HCEC 1CT (cell line): ENCODE results near the gene TAF8.
A peak's percentile ranks its signal among the peaks of the same experiment; 100 is the strongest.
"Not testable (repeated sequence)": the region's sequence is repeated elsewhere in the genome, so short reads cannot be mapped to it uniquely, and the experiment has no call there.

Source experiments
- DNase-seq: peaks from one replicate; pipeline ENCODE4 v3.0.0-alpha.2; 2017

TAF8 gene, protein sequence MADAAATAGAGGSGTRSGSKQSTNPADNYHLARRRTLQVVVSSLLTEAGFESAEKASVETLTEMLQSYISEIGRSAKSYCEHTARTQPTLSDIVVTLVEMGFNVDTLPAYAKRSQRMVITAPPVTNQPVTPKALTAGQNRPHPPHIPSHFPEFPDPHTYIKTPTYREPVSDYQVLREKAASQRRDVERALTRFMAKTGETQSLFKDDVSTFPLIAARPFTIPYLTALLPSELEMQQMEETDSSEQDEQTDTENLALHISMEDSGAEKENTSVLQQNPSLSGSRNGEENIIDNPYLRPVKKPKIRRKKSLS

DNA sequence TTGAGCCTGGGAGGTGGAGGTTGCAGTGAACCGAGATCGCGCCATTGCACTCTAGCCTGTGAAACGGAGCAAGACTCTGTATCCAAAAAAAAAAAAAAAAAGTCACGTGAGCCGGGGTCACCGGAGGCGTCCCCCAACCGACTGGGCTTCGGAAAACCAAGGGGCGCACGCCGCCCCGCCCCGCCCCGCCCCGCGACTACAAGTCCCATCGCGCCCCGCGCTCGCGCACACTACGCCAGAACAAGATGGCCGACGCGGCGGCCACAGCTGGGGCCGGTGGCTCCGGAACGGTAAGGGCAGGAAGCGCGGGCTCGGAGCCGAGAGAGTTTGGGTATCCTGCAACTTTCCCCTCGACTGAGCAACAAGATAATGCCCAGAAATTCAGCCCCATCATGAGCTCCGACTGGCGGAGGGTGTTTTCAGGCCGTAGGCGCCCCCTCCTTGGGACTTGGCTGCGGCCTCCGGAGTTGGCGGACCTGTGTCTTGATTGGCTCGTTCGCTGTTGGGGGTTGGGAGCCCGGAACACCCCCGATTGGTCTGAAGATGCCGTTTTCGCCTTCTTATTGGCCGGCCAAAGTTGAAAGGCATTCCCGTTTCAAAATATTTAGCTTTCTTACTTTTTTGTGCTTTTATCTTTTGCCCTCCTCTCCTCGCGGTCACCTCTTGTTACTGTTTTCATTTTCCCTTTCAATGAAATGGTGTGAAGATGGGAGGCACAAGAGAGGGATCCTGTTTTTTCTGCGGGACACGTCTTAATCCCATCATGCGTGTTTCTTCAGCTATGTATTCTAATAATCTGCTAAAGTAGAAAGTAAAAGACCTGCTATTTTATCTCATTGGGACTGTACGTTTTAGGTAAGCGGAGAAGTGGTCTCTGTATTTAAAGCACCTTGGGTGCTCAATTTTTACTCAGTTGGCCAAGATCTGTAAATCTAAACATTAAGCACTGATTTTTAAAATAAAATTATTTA is at the start of gene TAF8:
Gene TAF8, plus strand, starts transcription at position 228 of the 971 bp plus-strand sequence. Its CDS starts 18 bp downstream, at position 246.
- peak; percentile 93 for DNase-seq

GRCh38 chr6:42001506-42001905 is 48.8 kb upstream of the TAF8 start:
- DNase-seq: no peak

DNA sequence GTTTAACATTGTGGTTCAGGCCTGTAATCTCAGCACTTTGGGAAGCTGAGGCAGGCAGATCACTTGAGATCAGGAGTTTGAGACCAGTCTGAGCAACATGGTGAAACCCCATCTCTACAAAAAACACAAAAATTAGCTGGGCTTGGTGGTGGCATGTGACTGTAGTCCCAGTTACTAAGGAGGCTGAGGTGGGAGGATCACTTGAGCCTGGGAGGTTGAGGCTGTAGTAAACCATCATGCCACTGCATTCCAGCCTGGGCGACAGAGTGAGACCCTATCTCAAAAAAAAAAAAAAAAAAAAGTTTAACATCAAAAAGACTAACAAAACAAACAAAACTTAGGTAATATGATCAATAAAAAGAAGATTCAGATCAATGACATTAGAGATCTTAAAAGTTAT is 46.7 kb upstream of the TAF8 start:
- DNase-seq: not testable (repeated sequence)

GRCh38 chr6:42007286-42008137 is 42.8 kb upstream of the TAF8 start:
- no peak for DNase-seq

- not testable (repeated sequence) for DNase-seq
Observed at GRCh38 chr6:42008138-42008528, 42.2 kb upstream of the TAF8 start.

DNA sequence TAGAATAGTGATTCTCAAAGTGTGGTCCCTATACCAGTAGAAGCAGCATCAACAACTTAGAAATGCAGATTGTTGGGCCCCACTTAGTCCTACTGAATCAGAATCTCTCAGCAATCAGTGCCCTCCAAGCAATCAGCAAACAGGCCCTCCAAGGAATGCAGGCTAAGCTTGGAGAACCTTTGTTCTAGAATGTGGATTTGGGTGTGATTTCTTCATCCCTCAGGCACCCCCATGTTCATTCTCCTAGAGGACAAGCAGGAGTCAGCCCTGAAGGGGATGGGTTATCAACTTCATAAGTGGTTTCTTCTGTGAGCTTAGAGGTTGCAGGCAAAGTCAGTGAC is 40.5 kb upstream of the TAF8 start:
- DNase-seq: no peak

DNA sequence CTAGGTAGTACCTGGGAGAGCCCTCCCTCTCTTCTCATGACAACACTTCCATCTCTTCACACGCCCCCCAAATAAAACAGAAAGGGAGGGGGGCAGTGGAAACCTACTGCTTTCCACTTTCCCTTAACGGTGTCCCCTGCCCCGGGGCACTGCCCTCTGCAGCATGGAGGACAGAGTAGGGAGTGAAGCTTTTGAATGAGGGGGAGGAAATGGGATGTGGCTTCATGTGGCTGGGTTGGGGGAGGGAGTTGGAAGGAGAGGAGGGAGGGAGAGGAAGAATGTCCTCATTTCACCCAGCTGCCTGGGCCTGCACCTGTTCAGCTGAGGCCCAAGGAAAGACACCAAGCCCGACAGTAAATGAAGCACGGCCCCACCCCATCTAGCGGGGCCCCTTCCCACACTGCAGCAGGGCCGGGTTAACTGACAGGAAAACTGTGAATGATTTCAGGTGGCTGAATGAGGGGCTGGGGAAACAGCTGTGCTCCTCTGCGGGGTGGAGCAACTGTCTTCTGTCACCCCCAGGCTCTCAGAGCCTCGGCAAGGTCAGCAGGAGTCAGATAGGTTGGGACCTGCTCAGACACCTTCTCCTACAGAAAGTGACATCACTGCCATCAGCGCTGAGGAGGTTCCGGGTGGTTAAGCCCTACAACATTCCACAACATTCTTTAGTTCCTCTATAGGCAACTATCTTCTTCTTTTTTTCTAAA is 40.0 kb upstream of the TAF8 start:
- DNase-seq: no peak

GRCh38 chr6:42010909-42011308 is 39.4 kb upstream of the TAF8 start:
- DNase-seq: no peak

GRCh38 chr6:42012501-42013133 is 37.7 kb upstream of the TAF8 start:
- no peak for DNase-seq

- DNase-seq: peak; percentile 13
Observed at GRCh38 chr6:42013134-42013516, 37.2 kb upstream of the TAF8 start.

- peak; percentile 79 for DNase-seq
Observed at GRCh38 chr6:42017021-42017643, 33.2 kb upstream of the TAF8 start.

- no peak for DNase-seq
Observed at GRCh38 chr6:42020967-42021366, 29.4 kb upstream of the TAF8 start.

GRCh38 chr6:42021847-42022754 is 28.2 kb upstream of the TAF8 start:
- DNase-seq: no peak

DNA sequence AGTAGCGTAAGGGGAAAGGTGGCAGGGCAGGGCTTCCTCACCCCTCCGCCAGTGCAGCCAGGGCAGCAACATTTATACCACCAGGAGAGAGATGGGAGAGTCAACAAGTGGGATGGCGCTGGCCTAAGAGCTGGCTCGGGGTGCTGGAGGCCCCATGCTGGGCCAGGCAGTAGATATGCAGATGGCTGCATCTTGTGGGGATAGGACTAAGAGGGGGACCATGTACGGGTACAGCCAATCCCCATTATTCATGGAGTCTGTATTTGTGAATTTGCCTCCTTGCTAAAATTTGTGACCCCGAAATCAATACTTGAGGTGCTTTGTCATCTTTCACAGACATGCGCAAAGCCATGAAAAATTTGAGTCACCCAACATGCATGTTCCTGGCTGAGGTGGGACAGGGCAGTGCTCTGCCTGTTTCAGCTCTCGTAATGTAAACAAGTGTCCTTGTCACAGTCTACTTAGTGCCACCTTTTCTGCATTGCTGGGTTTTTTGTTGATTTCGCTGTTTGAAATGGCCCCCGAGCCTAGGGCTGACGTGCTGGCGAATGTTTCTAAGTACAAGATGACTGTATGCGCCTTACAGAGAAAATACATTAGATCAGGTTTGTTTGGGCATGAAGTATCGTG is 27.5 kb upstream of the TAF8 start:
- no peak for DNase-seq

DNA sequence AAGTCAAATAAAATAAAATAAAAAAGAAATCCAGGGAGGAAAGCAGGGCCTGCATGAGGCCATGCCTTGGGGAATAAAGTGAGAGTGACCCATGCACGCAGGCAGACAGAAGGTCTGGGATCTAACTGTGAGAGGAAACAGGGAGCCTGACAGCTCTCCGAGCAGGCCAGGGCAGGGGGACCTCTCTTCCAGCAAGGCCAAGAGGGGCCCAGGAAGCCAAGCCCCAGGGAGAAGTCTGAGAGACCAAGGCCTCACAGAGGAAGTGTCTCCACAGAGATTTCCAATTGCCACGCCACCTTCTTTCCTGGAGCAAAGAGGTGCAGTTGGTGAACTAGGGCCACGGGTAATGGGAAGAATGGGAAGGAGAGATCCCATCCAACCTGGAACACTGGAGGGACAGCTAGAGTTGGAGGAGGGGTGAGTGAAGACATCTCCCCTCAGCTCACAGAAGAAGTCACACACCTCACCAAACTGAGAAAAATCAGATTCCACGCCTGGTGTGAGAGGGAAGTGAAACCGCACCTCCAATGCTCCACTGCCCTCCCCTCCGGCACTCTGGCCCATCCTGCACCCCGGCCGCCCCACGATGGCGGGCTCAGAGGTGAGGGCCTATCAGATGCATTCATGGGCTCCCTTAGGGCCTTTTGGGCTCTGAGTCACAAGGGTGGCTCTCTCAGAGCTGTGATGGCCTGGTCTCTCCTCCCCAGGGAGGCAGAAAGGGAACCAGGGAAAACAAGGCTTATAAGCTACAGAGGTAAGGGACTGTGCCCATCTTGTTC is 25.1 kb upstream of the TAF8 start:
- no peak for DNase-seq

GRCh38 chr6:42025845-42026243 is 24.5 kb upstream of the TAF8 start:
- DNase-seq: no peak

DNA sequence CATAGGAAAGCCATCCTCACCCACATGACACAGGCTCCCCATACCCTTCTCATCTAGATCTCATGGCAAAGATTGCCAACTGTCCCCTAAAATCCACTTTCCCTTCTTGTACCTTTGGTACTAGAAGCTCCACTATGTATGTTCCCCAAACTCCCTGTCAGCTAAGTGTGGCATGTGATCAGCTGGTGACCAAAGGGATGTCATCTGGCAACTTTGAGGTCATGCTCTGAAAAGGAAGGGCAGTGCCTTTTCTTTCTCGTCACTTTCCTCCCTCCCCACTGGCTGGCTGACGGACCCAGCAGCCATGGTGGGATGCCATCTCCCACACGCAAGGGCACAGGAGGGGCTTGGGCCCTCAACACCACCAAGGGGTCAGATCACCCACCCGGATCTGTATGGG is 23.8 kb upstream of the TAF8 start:
- no peak for DNase-seq

GRCh38 chr6:42028234-42029061 is 21.9 kb upstream of the TAF8 start:
- peak; percentile 43 for DNase-seq
